WTC11 (cell line): ENCODE results near the gene TREM1. TPM values are rescaled to one million over a fixed set of nuclear protein-coding genes. Genes with fewer than 3 reads are reported as not detected.
A peak's percentile ranks its signal among the peaks of the same experiment; 100 is the strongest.

Source experiments
- ATAC-seq: fragments of 200-7000 bp; cut with Tn5 transposase; 2 replicates; pipeline ENCODE4 v1.10.0; 2021; ENCODE audit warnings: mild to moderate bottlenecking, moderate library complexity
- CTCF ChIA-PET: fragments of 300-600 bp; sonication (Branson Sonifier 250); formaldehyde crosslinking; loops from one replicate; lab custom pipeline; 2021; ENCODE audit warnings: antibody characterized with exemption; lab: Charles Lee
- POLR2A ChIA-PET: fragments of 350-600 bp; sonication (Branson Sonifier 250); formaldehyde crosslinking; loops from one replicate; lab custom pipeline; 2021; ENCODE audit warnings: antibody characterized with exemption; lab: Charles Lee
- DNase-seq: peaks from one replicate; pipeline ENCODE4 v3.0.0; 2021; ENCODE audit warnings: low spot score
- H3K27ac Mint-ChIP-seq: 2 replicates; pipeline ENCODE4 v1.8.0; 2021; ENCODE audit warnings: mixed read lengths
- H3K27me3 Mint-ChIP-seq: 2 replicates; pipeline ENCODE4 v1.8.0; 2021; ENCODE audit warnings: low read depth, mild to moderate bottlenecking, moderate library complexity, mixed read lengths
- H3K36me3 Mint-ChIP-seq: 2 replicates; pipeline ENCODE4 v1.8.0; 2021; ENCODE audit warnings: mixed read lengths
- H3K4me1 Mint-ChIP-seq: 2 replicates; pipeline ENCODE4 v1.8.0; 2022; ENCODE audit warnings: mixed read lengths
- H3K4me3 Mint-ChIP-seq: 2 replicates; pipeline ENCODE4 v1.8.0; 2021; ENCODE audit warnings: mild to moderate bottlenecking, moderate library complexity, mixed read lengths
- H3K9me3 Mint-ChIP-seq: 2 replicates; pipeline ENCODE4 v1.8.0; 2021; ENCODE audit warnings: mixed read lengths
- ATF1 ChIP-seq: sonication (generic); formaldehyde crosslinking; IDR thresholded peaks from 2 replicates; pipeline ENCODE4 v1.8.1; 2023; ENCODE audit warnings: mild to moderate bottlenecking, moderate library complexity, missing genetic modification reagents
- EMX1 ChIP-seq: fragments of 250-450 bp; sonication (Bioruptor Pico); IDR thresholded peaks from 2 replicates; pipeline ENCODE4 v1.8.0; 2021; ENCODE audit warnings: mild to moderate bottlenecking
- ESRRA ChIP-seq: sonication (generic); formaldehyde crosslinking; IDR thresholded peaks from 2 replicates; pipeline ENCODE4 v1.8.1; 2022; ENCODE audit warnings: mild to moderate bottlenecking, missing genetic modification reagents, borderline replicate concordance
- ETV6 ChIP-seq: sonication (generic); formaldehyde crosslinking; IDR thresholded peaks from 2 replicates; pipeline ENCODE4 v1.8.1; 2022; ENCODE audit warnings: mild to moderate bottlenecking, missing genetic modification reagents
- FOXK1 ChIP-seq: sonication (generic); formaldehyde crosslinking; IDR thresholded peaks from 2 replicates; pipeline ENCODE4 v1.8.0; 2022; ENCODE audit warnings: mild to moderate bottlenecking, moderate library complexity, missing genetic modification reagents
- MYBL2 ChIP-seq: sonication (generic); formaldehyde crosslinking; IDR thresholded peaks from 2 replicates; pipeline ENCODE4 v1.8.1; 2023; ENCODE audit warnings: mild to moderate bottlenecking, moderate library complexity, missing genetic modification reagents
- NR2C2 ChIP-seq: sonication (generic); formaldehyde crosslinking; IDR thresholded peaks from 2 replicates; pipeline ENCODE4 v1.8.0; 2022; ENCODE audit warnings: mild to moderate bottlenecking, missing genetic modification reagents
- NR3C1 ChIP-seq: sonication (generic); formaldehyde crosslinking; conservative IDR thresholded peaks from 2 replicates; pipeline ENCODE4 v1.8.1; 2023; ENCODE audit warnings: low read depth, mild to moderate bottlenecking, missing genetic modification reagents
- RELA ChIP-seq: sonication (generic); formaldehyde crosslinking; IDR thresholded peaks from 2 replicates; pipeline ENCODE4 v1.8.1; 2022; ENCODE audit warnings: missing genetic modification reagents, mild to moderate bottlenecking, borderline replicate concordance
- SMAD3 ChIP-seq: sonication (generic); formaldehyde crosslinking; IDR thresholded peaks from 2 replicates; pipeline ENCODE4 v1.8.0; 2022; ENCODE audit warnings: missing genetic modification reagents, mild to moderate bottlenecking, borderline replicate concordance
- SMAD4 ChIP-seq: sonication (generic); formaldehyde crosslinking; IDR thresholded peaks from 2 replicates; pipeline ENCODE4 v1.8.0; 2022; ENCODE audit warnings: mild to moderate bottlenecking, missing genetic modification reagents
- ZNF121 ChIP-seq: sonication (generic); formaldehyde crosslinking; IDR thresholded peaks from 2 replicates; pipeline ENCODE4 v1.8.0; 2023; ENCODE audit warnings: missing genetic modification reagents
- ZNF232 ChIP-seq: sonication (generic); formaldehyde crosslinking; IDR thresholded peaks from 2 replicates; pipeline ENCODE4 v1.8.0; 2022; ENCODE audit warnings: mild to moderate bottlenecking, missing genetic modification reagents
- ZNF416 ChIP-seq: fragments of 250-450 bp; sonication (Bioruptor Pico); IDR thresholded peaks from 2 replicates; pipeline ENCODE4 v1.9.0; 2021; ENCODE audit warnings: mild to moderate bottlenecking, inconsistent platforms
- total RNA-seq: library from RNA; stranded (reverse); gene quantifications from 3 replicates; pipeline ENCODE4 v1.2.3, GENCODE V29; 2021
- TF ChIP-seq, protein P1 (sequence below): sonication (generic); formaldehyde crosslinking; IDR thresholded peaks from 2 replicates; pipeline ENCODE4 v1.8.1; 2023; ENCODE audit warnings: mild to moderate bottlenecking, missing genetic modification reagents
- TF ChIP-seq, protein P2 (sequence below): fragments of 250-450 bp; sonication (Bioruptor Pico); conservative IDR thresholded peaks from 2 replicates; pipeline ENCODE4 v1.9.0; 2021; ENCODE audit warnings: mild to moderate bottlenecking
- TF ChIP-seq, protein P3 (sequence below): sonication (generic); formaldehyde crosslinking; IDR thresholded peaks from 2 replicates; pipeline ENCODE4 v1.8.0; 2022; ENCODE audit warnings: missing genetic modification reagents

TREM1 gene
- total RNA-seq, 1 experiment from 2014 or later = not detected

DNA sequence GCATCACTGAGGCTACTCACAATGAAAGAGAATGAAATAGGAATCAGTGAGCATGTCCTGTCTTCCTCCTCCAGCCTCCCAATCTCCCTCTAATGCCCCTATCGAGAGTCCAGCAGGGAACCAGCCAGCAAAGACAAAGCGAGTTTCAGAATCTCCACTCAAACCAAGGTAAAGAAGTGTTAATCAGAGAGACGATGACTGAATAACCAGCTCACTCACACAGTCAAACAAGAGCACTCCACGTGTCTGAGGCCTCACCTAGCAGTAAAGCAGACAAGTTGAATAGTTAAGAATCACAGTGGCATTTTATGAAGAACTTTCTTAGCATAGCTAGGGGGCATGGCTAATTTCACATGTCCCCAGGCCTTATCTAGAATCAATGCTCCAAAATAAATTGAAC is 3.3 kb upstream of the TREM1 start:
- POLR2A ChIA-PET = no interaction called here
- CTCF ChIA-PET = interaction anchor here (1.1 to 2.0 kb wide), 3 partner anchors 11 to 107 kb away, joined by 3 to 10 read pairs (median 4); no protein-coding TSS in a partner anchor
- no peak overlapping the region for H3K4me3 Mint-ChIP-seq
- H3K4me1 Mint-ChIP-seq = peaks cover 23% of the 10 kb centered on the region
- peak; percentile 50 for ATAC-seq
- no peak for TF ChIP-seq ATF1
- TF ChIP-seq ZNF121 (CRISPR knock-in tag) = no peak
- no peak for TF ChIP-seq NR3C1 (CRISPR knock-in tag)
- TF ChIP-seq, protein P1, sequence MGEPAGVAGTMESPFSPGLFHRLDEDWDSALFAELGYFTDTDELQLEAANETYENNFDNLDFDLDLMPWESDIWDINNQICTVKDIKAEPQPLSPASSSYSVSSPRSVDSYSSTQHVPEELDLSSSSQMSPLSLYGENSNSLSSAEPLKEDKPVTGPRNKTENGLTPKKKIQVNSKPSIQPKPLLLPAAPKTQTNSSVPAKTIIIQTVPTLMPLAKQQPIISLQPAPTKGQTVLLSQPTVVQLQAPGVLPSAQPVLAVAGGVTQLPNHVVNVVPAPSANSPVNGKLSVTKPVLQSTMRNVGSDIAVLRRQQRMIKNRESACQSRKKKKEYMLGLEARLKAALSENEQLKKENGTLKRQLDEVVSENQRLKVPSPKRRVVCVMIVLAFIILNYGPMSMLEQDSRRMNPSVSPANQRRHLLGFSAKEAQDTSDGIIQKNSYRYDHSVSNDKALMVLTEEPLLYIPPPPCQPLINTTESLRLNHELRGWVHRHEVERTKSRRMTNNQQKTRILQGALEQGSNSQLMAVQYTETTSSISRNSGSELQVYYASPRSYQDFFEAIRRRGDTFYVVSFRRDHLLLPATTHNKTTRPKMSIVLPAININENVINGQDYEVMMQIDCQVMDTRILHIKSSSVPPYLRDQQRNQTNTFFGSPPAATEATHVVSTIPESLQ (CRISPR knock-in tag) = no peak
- TF ChIP-seq, all 79 proteins: peak for 0
- DNase-seq = no peak
- Mint-ChIP-seq H3K36me3 (no peaks in the 10 kb centered on the region), H3K9me3 (peaks cover 5% of the 10 kb centered on the region; the same call in 1 of the 2 replicates), H3K27me3 (peaks cover 71% of the 10 kb centered on the region), H3K27ac (no peak overlapping the region)

DNA sequence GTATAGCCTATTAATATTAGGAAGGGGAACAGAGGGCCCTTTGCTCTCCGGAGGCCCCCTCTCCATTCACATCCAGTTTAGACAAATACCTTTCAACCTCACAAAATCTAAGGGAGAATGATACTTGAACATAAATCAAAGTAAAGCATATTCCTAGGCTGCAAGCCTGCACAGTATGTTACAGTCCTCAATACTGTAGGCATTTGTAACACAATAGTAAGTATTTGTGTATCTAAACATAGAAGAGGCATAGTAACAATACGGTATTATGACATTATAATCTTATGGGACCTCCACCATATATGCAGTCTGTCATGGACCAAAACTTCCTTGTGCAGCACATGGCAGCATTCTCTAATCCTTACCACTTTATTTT is 2.3 kb upstream of the TREM1 start:
- no peak for TF ChIP-seq MYBL2 (CRISPR knock-in tag)
- TF ChIP-seq RELA (CRISPR knock-in tag) = no peak
- no peak for TF ChIP-seq FOXK1
- no peak for TF ChIP-seq NR2C2 (CRISPR knock-in tag)
- no peak for TF ChIP-seq SMAD3
- no peak for TF ChIP-seq ATF1
- Mint-ChIP-seq H3K36me3 (no peaks in the 10 kb centered on the region), H3K4me1 (peaks cover 21% of the 10 kb centered on the region), H3K4me3 (no peak overlapping the region), H3K27ac (no peak overlapping the region), H3K27me3 (peaks cover 74% of the 10 kb centered on the region), H3K9me3 (peaks cover 5% of the 10 kb centered on the region; the same call in 1 of the 2 replicates)
- CTCF ChIA-PET = interaction anchor here (1.6 to 2.0 kb wide), 2 partner anchors 10 kb away, joined by 6 to 10 read pairs; no protein-coding TSS in a partner anchor
- no peak for DNase-seq
- ATAC-seq = no peak
- POLR2A ChIA-PET = no interaction called here

DNA sequence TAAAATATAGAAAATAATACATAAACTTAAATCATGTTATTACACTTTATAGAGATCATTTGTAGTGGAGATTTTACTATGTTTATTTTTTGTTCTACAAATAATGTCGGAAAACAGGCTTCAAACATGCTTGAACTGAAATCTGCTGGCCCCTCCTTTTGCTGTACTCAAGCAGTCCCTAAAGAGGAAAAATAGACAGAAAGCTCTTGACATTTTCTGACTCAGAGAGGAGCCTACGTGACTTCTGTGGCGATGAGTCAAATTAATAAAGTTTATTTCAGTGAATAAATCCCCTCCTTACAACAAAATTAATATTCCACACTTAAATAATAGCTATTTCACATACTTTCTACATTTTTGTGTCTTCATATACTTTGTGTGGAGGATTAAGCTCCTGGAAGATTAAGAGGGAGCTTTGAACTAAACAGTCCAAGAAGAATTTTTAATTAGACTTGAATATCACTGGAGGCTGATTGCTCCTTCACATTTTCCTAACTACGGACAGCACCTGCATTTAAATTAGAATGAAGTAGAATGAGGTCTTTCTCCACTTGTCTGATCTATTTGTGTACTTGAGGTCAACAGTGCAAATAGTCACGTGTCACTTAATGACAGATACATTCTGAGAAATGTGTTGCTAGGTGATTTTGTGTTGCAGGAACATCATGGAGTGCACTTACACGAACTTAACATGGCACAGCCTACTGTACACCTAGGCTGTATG is 1.7 kb upstream of the TREM1 start:
- DNase-seq (no peak), ATAC-seq (no peak)
- peaks cover 21% of the 10 kb centered on the region for H3K4me1 Mint-ChIP-seq
- H3K4me3 Mint-ChIP-seq = no peak overlapping the region
- H3K27ac Mint-ChIP-seq = no peak overlapping the region
- no peak for TF ChIP-seq ZNF232 (CRISPR knock-in tag)
- no peak for TF ChIP-seq ESRRA (CRISPR knock-in tag)
- TF ChIP-seq SMAD4 (CRISPR knock-in tag) = no peak
- TF ChIP-seq, protein P2, sequence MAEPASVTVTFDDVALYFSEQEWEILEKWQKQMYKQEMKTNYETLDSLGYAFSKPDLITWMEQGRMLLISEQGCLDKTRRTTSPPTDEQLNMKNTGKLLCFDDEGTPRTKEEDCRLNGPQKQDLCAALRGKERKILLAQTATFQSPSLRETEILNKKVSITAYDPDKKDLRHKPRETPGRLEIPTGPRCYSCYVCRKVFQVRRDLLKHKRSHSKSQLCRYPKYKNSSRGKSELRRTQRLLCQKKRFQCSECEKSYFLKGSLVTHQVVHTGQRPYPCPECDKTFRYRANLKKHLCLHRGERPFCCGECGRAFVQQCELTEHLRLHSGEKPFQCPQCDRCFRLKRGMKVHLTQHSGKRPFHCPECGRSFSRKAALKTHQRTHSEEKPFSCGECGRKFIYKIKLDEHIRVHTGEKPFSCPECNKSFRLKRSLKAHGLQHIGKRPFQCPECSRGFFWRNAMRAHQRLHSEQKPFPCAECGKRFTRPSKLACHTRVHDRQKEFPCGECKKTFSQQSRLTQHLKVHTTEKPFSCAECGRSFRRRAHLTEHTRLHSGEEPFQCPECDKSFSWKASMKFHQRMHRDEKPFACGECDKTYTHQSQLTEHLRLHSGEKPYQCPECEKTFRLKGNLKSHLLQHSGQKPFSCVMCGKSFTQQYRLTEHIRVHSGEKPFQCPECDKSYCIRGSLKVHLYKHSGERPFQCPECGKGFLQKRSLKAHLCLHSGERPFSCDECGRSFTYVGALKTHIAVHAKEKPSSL (CRISPR knock-in tag) = no peak
- TF ChIP-seq EMX1 (CRISPR knock-in tag) = no peak
- no peak for TF ChIP-seq ETV6 (CRISPR knock-in tag)
- TF ChIP-seq, protein P3, sequence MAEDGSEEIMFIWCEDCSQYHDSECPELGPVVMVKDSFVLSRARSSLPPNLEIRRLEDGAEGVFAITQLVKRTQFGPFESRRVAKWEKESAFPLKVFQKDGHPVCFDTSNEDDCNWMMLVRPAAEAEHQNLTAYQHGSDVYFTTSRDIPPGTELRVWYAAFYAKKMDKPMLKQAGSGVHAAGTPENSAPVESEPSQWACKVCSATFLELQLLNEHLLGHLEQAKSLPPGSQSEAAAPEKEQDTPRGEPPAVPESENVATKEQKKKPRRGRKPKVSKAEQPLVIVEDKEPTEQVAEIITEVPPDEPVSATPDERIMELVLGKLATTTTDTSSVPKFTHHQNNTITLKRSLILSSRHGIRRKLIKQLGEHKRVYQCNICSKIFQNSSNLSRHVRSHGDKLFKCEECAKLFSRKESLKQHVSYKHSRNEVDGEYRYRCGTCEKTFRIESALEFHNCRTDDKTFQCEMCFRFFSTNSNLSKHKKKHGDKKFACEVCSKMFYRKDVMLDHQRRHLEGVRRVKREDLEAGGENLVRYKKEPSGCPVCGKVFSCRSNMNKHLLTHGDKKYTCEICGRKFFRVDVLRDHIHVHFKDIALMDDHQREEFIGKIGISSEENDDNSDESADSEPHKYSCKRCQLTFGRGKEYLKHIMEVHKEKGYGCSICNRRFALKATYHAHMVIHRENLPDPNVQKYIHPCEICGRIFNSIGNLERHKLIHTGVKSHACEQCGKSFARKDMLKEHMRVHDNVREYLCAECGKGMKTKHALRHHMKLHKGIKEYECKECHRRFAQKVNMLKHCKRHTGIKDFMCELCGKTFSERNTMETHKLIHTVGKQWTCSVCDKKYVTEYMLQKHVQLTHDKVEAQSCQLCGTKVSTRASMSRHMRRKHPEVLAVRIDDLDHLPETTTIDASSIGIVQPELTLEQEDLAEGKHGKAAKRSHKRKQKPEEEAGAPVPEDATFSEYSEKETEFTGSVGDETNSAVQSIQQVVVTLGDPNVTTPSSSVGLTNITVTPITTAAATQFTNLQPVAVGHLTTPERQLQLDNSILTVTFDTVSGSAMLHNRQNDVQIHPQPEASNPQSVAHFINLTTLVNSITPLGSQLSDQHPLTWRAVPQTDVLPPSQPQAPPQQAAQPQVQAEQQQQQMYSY (CRISPR knock-in tag) = no peak
- TF ChIP-seq ZNF416 = no peak
- TF ChIP-seq, all 79 proteins: peak for 0
- H3K36me3 Mint-ChIP-seq = no peaks in the 10 kb centered on the region
- H3K27me3 Mint-ChIP-seq = peaks cover 71% of the 10 kb centered on the region
- ChIA-PET POLR2A (no interaction called here), CTCF (interaction anchor here (1.6 kb wide), 1 partner anchor 10 kb away, joined by 6 read pairs; no protein-coding TSS in a partner anchor)
- H3K9me3 Mint-ChIP-seq = peaks cover 5% of the 10 kb centered on the region; the same call in 1 of the 2 replicates
